Myocyte (in vitro differentiated cells): ENCODE data around the gene PRKN. TPM values are rescaled to one million over a fixed set of nuclear protein-coding genes. Genes with fewer than 3 reads are reported as not detected.

Experiments used
- DNase-seq: peaks from one replicate; pipeline ENCODE4 v3.0.0-alpha.2; 2012; ENCODE audit warnings: low read depth
- total RNA-seq: library from RNA; depleted of rRNA; stranded (reverse); fragments of >200 nt; gene quantifications from 2 replicates; pipeline ENCODE4 v1.2.3, GENCODE V29; 2014

The PRKN gene
- total RNA-seq, 1 donor from 2014 or later, result 8.9 TPM

DNA sequence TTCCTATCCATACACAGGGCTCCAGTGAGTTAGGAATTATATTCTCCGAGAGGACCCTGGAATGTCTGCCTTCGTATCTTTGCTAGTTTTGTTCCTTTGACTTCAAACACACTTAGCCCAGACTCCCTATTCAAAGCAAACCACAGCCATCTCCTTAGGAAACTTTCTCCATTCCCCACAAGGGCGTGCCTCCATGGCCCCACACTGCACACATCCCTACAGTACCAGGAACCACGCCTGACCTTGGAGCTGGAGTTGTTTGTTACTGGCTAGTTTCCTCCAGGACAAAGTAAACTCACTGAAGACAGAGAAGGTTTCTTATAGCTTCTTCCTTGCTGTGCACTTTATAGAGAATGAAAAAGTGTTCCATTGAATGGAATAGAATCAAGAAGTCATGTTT is 1040.9 kb downstream of the PRKN start:
- DNase-seq, result peak; percentile 14

DNA sequence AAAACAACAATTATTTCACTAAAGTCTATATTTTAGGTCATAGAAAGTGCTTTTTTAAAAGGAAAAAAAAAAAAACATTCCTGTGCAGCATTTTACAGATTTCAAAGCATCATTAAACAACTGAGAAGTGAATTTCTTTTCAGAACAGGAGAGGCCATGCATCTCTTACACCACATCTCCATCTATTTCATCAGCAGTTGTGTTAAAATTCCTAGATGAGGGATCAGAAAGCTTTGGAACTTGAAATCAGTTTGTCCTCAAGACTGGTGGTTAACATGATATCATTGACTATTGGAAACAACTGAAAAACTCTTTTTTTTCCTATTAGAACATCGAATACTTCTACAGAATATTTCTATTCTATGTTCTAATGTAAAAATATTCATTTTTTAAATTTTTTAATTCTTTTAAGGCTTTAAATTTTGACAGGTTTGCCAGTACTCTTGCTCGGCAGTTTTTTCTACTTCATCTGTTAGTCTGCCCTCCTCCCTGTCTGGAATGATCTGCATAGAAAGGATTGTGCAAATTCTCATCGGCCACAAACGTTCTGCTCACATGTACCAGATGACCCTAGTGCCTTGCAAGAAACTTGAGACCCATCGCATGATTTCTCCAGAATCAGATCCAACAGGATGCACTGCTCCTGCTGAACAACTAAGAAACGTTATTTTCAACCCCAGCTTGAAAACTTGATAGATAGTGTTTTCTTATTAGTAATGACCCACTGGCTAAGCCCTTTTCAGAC is 1042.7 kb downstream of the PRKN start:
- DNase-seq, result peak; percentile 31

DNA sequence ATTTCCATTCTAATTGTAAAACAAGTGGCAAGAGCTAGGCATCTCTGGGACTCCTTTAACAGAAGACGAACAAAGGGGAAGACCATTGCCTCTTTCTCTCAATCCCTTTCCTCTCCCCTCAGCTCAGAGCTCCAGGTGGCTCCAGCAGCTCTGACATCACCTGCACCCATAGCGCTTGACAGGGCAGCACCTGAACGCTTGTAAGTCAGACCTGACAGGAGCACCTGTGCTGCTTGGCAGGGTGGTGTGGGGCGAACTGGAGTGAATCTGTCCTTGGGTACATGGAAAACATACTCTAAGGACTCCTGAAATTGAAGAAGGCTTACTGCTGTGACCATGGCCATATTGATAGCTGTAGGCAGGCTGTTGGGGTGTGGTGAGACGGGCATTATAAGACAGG is 1044.2 kb downstream of the PRKN start:
- DNase-seq, result no peak

DNA sequence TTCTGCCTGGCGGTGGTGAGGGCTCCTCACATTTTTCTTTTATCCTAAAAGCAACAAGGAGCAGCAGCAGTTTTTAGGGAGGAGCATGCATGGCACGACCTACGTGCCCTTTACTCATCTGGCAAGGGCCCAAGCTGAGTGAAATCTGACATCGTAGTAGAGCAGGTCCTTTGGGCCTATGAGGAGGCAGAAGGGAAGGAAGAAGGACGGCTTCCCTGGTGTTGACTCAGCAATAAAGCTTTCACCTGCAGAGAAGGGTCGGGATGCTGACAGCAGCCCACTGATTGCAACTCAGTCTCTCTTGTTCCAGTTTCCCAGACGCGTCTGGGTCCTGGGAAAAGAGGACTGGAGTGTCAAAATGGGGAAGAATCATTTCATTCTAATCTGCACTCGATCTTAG is 1044.6 kb downstream of the PRKN start:
- no peak for DNase-seq

DNA sequence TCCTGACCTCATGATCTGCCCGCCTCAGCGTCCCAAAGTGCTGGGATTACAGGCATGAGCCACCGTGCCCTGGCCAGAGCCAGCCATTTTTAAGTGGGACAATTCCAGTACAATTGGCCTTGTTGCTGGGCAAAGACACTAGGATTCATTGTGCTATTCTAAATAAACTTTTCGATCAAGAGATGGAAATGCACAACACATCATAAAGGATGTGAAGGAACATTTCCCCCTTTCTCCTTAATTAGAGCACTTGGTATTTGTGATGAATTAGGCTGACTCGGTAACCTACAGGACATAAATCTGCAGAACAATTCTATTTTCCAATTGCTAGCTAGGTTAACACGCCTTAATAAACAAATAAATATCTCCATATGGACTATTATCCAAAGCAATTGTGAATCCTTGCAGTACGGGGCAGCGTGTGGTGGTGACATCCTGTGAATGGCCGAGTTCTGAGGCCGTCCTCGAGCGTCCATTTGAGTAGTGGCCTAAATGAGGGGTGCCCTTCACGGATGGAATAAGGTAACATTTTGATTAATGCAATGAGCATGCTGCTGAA is 1047.5 kb downstream of the PRKN start:
- no peak for DNase-seq

DNA sequence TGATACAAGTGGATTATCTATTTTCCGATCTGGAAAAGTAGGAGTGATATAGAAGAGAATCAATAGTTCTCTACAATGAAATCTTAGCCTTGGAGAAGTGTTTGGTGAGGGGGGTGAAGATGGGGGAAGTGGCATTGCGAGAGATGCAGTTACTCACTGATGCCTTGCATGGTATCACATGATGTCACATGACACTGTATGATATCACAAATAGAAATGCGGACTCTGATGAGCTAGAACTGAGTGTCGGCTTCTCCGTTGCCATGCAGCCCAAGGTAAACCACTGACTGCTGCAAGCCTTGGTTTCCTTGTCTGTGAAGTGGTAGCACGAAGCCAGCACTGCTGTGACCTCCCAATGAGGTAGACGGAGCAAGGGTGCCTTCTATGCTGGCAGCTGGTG is 1050.4 kb downstream of the PRKN start:
- no peak for DNase-seq

DNA sequence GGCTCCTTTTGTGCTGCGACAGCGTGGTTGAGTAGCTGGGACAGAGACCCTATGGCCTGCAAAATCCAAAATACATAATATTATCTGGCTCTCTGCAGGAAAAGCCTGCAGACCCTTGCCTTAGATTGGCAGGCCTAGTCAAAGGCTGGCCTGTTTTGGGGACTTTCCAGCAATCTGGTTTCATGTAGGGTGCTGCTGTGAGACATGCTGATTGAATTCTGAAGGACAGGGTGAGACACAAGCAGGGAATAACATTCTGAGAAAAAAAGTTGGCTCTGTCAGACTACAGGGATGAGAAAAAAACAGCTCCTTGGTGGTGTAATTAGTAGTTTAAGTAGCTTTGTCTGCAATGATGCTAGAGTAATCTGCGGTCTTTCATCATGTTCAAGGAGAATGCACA is 1051.0 kb downstream of the PRKN start:
- no peak for DNase-seq

DNA sequence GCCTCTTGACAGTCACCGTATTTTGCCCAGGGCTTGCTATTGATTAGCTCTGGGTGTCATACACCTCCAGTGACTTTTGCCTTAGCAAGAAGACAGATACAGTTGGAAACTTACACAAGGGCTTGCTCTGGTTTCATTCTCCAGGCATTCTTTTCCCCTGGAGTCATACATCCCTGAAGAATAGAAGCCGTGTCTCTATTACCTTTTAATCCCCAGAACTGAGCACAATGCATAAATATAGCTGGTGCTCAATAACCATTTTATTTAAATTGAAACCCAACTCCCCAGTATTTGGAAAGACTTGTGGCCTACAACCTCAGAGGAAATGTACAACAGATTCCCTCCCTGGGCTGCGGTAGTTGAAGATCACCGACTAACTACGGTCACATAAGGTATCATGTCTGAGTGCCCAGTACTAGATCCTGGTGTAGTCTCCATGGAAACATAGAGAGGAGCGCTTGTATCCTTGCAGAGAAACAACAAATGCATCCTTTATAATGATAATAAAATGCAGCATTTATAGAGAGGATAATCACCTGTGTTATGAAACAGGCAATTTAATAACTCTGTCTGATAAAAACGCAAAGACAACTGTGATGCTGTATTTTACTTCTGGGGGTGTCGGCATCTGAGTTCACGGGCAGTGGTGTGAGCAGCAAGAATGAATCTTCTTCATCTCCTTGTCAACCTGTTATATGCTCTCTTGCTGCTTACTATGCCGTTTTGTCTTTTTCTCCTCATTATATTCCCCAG is 1052.5 kb downstream of the PRKN start:
- DNase-seq, result no peak

DNA sequence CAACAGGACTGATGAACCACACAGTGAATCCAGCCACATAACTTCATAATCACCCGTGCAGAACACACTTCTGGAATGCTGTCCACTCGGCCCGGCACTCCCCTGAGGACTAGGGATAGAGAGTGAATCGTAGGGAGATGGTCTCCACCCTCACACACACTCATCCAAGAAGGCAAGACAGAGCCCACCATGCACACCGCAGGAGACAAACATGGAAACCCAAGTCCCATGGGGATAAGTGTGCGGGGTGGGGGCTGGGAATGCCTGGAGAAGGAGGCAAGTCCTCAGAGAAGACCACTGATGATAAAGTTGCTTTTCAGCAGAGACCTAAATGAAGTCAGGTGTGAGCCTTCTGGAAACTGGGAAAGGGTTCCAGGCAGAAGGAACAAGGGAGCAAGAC is 1054.5 kb downstream of the PRKN start:
- DNase-seq, result no peak

DNA sequence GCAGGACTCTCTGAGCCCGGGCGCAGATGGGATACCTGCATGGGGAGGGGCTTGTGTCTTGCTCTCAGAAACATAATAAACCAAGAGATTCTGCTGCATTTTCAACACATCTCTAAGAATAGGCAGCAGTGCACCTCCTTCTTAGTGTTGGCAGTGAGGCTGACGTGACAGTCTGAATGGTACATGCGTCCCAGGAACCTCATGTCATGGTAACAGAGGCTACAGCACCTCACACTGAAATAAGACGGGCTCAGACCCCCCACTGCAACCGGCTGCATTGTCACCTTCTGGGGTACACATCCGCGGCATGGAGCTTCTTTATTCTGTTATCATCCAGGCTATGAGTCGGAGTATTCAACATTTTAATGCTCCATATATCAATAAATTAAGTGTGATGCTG is 1056.4 kb downstream of the PRKN start:
- no peak for DNase-seq

DNA sequence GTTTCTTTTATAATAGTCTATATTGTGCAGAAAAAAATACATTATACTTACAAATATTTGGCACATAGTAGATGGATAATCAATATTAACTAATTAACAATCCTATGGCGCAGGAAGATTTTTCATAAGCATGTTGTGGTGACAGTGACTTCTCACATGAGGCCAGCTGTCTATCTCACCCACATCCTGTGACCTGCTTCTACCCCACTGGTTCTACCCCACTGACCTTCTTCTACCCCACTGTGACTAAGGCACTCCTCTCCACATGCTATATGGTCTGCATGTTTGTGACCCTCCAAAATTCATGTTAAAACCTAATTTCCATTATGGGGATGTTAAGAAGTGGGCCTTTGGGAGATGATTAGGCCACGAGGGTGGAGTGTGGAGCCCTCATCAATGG is 1058.9 kb downstream of the PRKN start:
- no peak for DNase-seq

DNA sequence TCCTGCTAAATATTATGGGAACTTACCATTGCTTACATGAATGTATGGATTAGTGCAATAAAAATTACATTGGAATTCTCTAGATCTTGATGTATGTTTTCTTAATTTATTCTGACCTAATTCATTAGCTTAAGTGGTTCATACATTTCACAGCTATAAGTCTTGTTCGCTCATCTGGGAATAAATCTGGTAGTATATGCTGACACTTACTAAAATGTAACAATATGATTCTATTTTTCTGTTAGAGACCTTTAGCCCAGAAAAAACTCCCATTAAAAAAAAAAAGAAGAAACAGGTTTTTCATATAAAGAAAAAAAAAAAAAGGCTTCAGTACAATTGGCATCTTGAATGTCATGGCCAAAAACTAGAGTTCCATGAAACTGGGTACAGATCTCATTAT is 1059.6 kb downstream of the PRKN start:
- DNase-seq, result no peak

DNA sequence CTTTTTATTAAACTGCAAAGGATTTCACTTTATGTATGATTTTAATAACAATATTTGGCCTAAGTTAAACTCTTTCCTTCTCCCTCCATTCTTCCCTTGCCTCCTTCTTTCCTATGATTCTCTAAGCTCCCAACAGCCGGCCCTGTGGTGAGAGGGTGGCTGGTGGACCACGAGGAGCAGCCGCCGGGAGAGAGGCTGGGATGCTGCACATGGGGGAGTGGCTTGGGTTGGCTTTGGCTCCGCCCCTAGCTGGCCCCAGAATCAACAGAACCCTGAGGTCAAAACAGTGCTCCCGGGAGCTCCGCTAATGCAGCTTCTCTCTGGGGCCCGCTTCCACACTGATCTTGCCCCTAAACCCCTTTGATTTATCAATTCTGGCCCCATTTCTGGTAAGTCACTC is 1063.9 kb downstream of the PRKN start:
- no peak for DNase-seq

DNA sequence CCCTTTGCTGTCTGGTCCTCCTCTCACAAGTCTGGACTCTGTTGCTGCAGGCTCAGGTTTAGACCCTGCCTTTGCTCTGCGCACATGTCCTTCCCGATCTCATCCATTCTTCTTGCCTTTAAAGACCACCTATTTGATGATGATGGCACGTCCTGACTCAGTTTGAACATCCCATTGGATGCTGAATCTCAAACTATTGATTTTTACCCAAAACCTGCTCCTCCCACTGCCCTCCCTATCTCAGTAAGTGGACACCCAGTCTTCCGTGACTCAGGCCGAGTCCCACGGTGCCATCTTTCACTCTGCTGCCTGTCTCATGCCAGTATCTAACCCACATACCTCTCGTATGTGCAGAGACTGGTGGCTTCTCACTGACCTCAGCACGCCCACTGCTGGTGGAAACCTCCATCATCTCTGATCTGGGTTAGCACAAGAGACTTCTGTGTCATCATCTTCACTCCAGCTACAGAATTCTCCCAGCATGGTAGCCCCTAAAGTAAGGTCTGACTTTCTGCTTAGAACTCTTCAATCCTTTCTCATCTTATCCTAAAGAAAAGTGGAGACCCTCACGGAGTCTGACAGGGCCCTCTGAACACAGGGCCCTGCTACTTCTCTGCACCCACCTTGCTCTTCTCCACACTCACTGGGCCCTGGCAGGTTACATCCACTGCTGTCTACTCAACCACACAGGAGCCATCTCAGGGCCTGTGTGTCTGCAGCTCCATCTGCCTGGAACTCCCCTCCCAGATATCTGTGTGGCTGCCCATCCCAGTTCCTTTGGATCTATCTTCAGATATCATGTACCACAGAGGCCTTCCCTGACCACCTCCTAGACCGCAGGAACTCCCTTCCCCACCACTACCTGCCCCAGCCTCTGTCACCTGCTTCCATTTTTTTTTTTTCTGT is 1066.6 kb downstream of the PRKN start:
- peak; percentile 13 for DNase-seq

DNA sequence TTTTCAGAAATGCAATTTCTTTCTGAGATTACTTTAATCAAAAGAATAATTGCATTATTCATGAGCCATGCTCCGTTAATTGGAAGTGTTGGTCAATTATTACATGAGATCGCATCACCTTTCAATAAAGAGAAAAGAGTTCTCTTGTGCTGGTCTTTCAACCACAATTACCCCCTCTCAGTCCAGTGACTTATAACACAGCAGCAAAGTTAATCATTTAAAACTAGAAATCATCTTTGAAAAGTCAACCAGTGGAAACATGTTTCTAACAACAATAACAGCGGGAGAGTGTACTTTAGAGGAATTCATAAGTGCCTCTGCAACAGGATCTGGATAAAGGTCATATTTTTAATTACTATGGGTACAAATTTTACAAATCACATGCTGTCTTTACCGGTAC is 1069.4 kb downstream of the PRKN start:
- no peak for DNase-seq

DNA sequence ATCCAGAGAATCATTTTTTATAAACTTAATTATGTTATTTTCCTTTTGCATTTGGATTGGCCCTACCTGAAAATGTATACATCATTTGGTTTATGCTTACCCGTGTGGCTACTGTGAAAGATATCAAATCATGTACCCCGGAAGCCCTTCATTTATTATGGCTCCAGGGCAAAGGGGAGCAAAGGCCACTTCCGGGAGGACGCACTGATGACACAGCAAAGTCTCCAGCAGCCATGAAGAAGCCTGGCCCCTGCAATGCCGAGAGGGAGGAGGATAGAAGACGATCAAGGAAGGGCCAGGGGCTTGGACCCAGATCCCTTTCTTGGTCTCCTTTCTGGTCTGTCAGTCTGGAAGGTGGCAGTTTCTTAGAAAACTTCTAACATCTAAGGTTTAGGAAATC is 1073.4 kb downstream of the PRKN start:
- DNase-seq, result no peak

DNA sequence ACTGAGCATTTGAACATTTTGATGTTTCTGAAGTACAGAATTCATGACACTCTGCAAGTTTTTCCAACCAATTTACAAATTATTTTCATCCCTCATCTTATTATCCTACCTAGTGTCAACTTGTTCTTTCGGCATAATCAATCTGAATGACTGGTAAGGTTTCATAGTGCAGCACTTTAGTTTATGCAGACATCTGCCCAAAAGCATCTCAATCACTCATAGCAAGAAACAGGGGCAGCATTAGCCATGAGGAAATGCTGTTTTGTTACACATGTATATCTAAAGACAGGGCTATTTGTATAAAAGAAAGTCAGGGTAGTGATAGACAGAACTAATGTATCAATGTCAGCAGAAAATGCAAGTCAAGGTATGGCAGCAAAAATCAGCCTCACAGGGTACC is 1075.6 kb downstream of the PRKN start:
- DNase-seq, result no peak

DNA sequence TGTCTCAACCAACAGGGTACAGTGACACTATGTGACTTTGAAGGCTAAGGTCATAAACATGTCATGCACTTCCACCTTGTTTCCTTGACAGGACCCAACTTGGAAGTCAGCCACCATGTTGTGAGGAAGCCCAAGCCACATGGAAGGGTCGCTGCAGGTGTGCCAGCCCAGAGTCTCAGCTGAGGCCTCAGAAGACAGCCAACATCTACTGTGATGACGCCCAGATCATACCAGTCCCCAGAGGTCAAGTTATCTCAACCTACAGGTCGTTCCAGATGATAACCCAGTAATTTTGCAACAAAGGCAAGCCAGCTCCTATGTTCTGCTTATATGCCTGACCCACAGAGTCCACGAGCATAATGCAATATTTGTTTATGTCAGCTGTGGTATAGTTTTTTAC is 1077.7 kb downstream of the PRKN start:
- DNase-seq, result no peak

DNA sequence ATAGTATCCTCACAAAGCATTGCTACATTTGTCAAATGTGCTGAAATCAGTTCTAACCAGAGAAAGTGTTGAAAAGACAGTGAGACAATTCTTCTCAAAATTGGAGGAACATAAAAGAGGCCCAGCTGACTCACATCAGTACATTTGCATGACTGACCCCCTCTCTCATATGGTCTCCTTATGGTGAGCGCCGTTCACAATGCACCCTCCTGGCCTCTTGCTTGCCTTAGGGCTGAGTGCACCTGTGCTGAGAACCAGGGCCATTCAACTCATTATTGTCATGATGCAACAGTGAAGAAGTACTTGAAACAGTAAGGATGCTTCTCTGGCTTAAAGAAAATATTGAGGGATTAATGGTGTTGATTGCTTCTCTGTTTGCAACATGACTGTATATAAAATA is 1078.5 kb downstream of the PRKN start:
- no peak for DNase-seq

DNA sequence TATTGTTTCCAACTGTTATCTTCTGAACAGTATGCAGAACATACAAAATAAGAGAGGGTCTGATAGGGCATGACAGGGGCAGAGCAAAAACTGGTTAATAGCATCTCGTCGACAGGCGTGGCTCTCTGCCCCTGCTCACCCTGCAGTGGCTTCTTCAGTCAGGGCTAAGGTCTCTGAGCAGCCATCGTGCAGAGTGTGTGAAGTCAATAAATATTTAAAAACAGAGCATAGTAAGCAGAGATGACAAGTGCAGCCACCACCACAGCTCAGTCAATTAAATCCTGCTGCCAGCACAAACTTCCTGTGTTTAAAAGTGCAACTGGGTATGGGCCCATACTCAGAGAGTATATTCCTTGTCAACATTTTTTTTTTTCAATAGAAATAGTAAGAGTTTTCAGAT is 1080.3 kb downstream of the PRKN start:
- DNase-seq, result no peak

DNA sequence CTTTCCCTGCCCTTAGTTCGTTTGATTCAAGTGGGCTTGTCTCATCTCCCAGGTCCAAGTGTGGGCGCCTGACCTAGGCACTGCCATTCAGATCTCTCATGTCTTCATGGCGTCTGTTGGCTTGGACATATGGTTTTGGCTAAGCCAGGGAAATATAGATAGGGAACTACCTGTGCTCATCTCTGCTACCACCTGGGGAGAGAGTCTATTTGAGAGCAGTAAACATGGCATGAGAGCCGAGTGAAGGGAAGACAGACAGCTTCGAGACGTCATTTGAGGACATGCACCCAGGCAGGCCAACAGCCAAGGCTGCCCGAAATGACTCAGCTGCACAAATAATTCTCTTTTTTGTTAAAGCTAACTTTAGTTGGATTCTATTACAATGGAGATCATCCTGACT is 1083.0 kb downstream of the PRKN start:
- DNase-seq, result no peak

DNA sequence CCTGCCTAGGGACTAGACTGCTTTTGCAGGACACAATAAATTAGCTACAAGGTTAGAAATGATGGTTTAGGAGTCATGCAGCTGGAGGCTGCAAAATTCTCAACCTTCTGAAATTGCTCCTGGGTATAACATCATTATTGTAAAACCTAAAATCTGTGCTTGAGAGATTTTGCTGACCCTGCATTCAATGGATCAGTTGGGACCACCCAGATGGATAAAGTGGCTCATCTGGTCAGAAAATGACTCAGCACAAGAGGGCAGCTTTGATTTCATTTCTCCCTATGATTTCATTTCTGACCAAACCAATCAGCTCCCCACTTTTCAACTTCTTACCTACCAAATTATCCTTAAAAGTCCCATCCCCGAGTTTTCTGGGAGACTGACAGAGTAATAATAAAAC is 1086.4 kb downstream of the PRKN start:
- DNase-seq, result no peak
